Karpas-422 (cell line): Measurements from ENCODE around the gene ADPRHL1. TPM values are rescaled to one million over a fixed set of nuclear protein-coding genes. Genes with fewer than 3 reads are reported as not detected.

Experiments used
- DNase-seq: peaks from one replicate; pipeline ENCODE4 v3.0.0-alpha.2; 2015
- H2AFZ ChIP-seq: fragments of 200-600 bp; sonication (generic); 2 replicates; pipeline ENCODE4 v1.6.1; 2014; ENCODE audit warnings: antibody characterized with exemption, low read length, mixed read lengths
- H3K27ac ChIP-seq: fragments of 200-600 bp; sonication (generic); 2 replicates; pipeline ENCODE4 v1.5.1; 2014; ENCODE audit warnings: mild to moderate bottlenecking, low read length, moderate library complexity
- H3K27me3 ChIP-seq: fragments of 200-600 bp; sonication (generic); 2 replicates; pipeline ENCODE4 v1.6.1; 2014; ENCODE audit warnings: low read length, mixed read lengths
- H3K36me3 ChIP-seq: fragments of 200-600 bp; sonication (generic); 2 replicates; pipeline ENCODE4 v1.6.1; 2014; ENCODE audit warnings: low read length, mixed read lengths; ENCODE audit not compliant: insufficient read depth
- H3K4me1 ChIP-seq: fragments of 200-600 bp; sonication (generic); 2 replicates; pipeline ENCODE4 v1.6.1; 2014; ENCODE audit warnings: mild to moderate bottlenecking, low read length, mixed read lengths
- H3K4me2 ChIP-seq: fragments of 200-600 bp; sonication (generic); 2 replicates; pipeline ENCODE4 v1.6.1; 2014; ENCODE audit warnings: low read length, low read depth, mild to moderate bottlenecking; ENCODE audit not compliant: poor library complexity, severe bottlenecking
- H3K4me3 ChIP-seq: fragments of 200-600 bp; sonication (generic); 2 replicates; pipeline ENCODE4 v1.5.1; 2014; ENCODE audit warnings: mild to moderate bottlenecking, antibody characterized with exemption, low read length, mixed read lengths
- H3K79me2 ChIP-seq: fragments of 200-600 bp; sonication (generic); 2 replicates; pipeline ENCODE4 v1.6.1; 2014; ENCODE audit warnings: mild to moderate bottlenecking, low read length, mixed read lengths
- H3K9ac ChIP-seq: fragments of 200-600 bp; sonication (generic); 2 replicates; pipeline ENCODE4 v1.6.0; 2014; ENCODE audit warnings: low read length
- H3K9me2 ChIP-seq: fragments of 200-600 bp; sonication (generic), shearing (Covaris generic); replicated peaks from 2 replicates; pipeline ENCODE4 v1.6.0; 2014; ENCODE audit warnings: mild to moderate bottlenecking, low read length, moderate library complexity; ENCODE audit not compliant: insufficient read depth
- H3K9me3 ChIP-seq: fragments of 300-700, 200-600 bp; sonication (generic); 2 replicates; pipeline ENCODE4 v1.6.1; 2014; ENCODE audit warnings: low read length, mixed read lengths
- H4K20me1 ChIP-seq: fragments of 200-600 bp; sonication (generic); 2 replicates; pipeline ENCODE4 v1.6.1; 2014; ENCODE audit warnings: mild to moderate bottlenecking, antibody characterized with exemption, low read length, low read depth; ENCODE audit not compliant: insufficient read depth
- total RNA-seq: library from RNA; depleted of rRNA; stranded (reverse); fragments of >200 nt; shearing (Covaris generic); gene quantifications from 2 replicates; pipeline ENCODE4 v1.2.3, GENCODE V29; 2014; ENCODE audit warnings: low replicate concordance

Gene ADPRHL1
- total RNA-seq, 1 experiment from 2014 or later = 10.2 TPM

GRCh38 chr13:113425941-113426590, 27.2 kb downstream of the ADPRHL1 start:
- Histone ChIP-seq H3K4me1 (peaks cover 10% of the 10 kb centered on the region), H3K79me2 (no peaks in the 10 kb centered on the region), H3K4me3 (no peak overlapping the region), H3K27ac (no peak overlapping the region), H3K27me3 (no peaks in the 10 kb centered on the region), H3K9me2 (no peaks in the 10 kb centered on the region), H3K36me3 (no peaks in the 10 kb centered on the region), H3K9ac (no peak overlapping the region), H3K4me2 (no peak overlapping the region), H4K20me1 (no peaks in the 10 kb centered on the region), H3K9me3 (no peaks in the 10 kb centered on the region), H2AFZ (no peak overlapping the region)
- no peak for DNase-seq

- no peak for DNase-seq
- Histone ChIP-seq H3K9me2 (no peaks in the 10 kb centered on the region), H3K36me3 (no peaks in the 10 kb centered on the region), H4K20me1 (no peaks in the 10 kb centered on the region), H3K9ac (no peak overlapping the region), H3K27me3 (no peaks in the 10 kb centered on the region), H3K27ac (no peak overlapping the region), H3K79me2 (no peaks in the 10 kb centered on the region), H3K4me3 (no peak overlapping the region), H2AFZ (no peak overlapping the region), H3K4me2 (no peak overlapping the region), H3K4me1 (peaks cover 11% of the 10 kb centered on the region), H3K9me3 (no peaks in the 10 kb centered on the region)
These were observed 29.6 kb downstream of the ADPRHL1 start for GRCh38 chr13:113423520-113424163.

- Histone ChIP-seq H3K9me3 (no peaks in the 10 kb centered on the region), H4K20me1 (no peaks in the 10 kb centered on the region), H3K27ac (no peak overlapping the region), H3K4me2 (no peak overlapping the region), H2AFZ (no peak overlapping the region), H3K36me3 (no peaks in the 10 kb centered on the region), H3K27me3 (no peaks in the 10 kb centered on the region), H3K4me1 (peaks cover 18% of the 10 kb centered on the region), H3K9ac (no peak overlapping the region), H3K4me3 (no peak overlapping the region), H3K9me2 (no peaks in the 10 kb centered on the region), H3K79me2 (no peaks in the 10 kb centered on the region)
- DNase-seq = no peak
These were observed 30.3 kb downstream of the ADPRHL1 start for GRCh38 chr13:113422807-113423519.

- no peak for DNase-seq
- Histone ChIP-seq H3K4me1 (peaks cover 25% of the 10 kb centered on the region), H3K27me3 (no peaks in the 10 kb centered on the region), H3K9me3 (no peaks in the 10 kb centered on the region), H3K9ac (no peak overlapping the region), H2AFZ (no peak overlapping the region), H3K9me2 (no peaks in the 10 kb centered on the region), H4K20me1 (no peaks in the 10 kb centered on the region), H3K4me2 (no peak overlapping the region), H3K79me2 (no peaks in the 10 kb centered on the region), H3K36me3 (no peaks in the 10 kb centered on the region), H3K27ac (no peak overlapping the region), H3K4me3 (no peak overlapping the region)
These were observed 31.5 kb downstream of the ADPRHL1 start for GRCh38 chr13:113421673-113422270.

- H3K9me3 ChIP-seq = no peaks in the 10 kb centered on the region
- no peaks in the 10 kb centered on the region for H3K27me3 ChIP-seq
- peak; percentile 54 for DNase-seq
- no peaks in the 10 kb centered on the region for H3K79me2 ChIP-seq
- H3K4me3 ChIP-seq = no peak overlapping the region
- H3K9ac ChIP-seq = no peak overlapping the region
- H2AFZ ChIP-seq = no peak overlapping the region
- H3K4me1 ChIP-seq = peaks cover 27% of the 10 kb centered on the region
- no peaks in the 10 kb centered on the region for H4K20me1 ChIP-seq
- H3K27ac ChIP-seq = no peak overlapping the region
- H3K9me2 ChIP-seq = no peaks in the 10 kb centered on the region
- no peak overlapping the region for H3K4me2 ChIP-seq
- no peaks in the 10 kb centered on the region for H3K36me3 ChIP-seq
These were observed 32.3 kb downstream of the ADPRHL1 start for GRCh38 chr13:113420833-113421600.

GRCh38 chr13:113420232-113420631, 33.1 kb downstream of the ADPRHL1 start:
- Histone ChIP-seq H3K9me2 (no peaks in the 10 kb centered on the region), H3K79me2 (no peaks in the 10 kb centered on the region), H3K4me1 (peaks cover 32% of the 10 kb centered on the region), H3K27ac (no peak overlapping the region), H3K27me3 (no peaks in the 10 kb centered on the region), H3K4me3 (no peak overlapping the region), H3K4me2 (no peak overlapping the region), H3K9ac (no peak overlapping the region), H3K36me3 (no peaks in the 10 kb centered on the region), H3K9me3 (no peaks in the 10 kb centered on the region), H2AFZ (no peak overlapping the region), H4K20me1 (no peaks in the 10 kb centered on the region)
- DNase-seq = no peak

- Histone ChIP-seq H3K9ac (no peak overlapping the region), H3K9me2 (no peaks in the 10 kb centered on the region), H3K4me3 (no peak overlapping the region), H4K20me1 (no peaks in the 10 kb centered on the region), H3K27ac (no peak overlapping the region), H3K4me1 (peaks cover 32% of the 10 kb centered on the region), H3K9me3 (no peaks in the 10 kb centered on the region), H3K36me3 (no peaks in the 10 kb centered on the region), H3K4me2 (no peak overlapping the region), H3K79me2 (no peaks in the 10 kb centered on the region), H2AFZ (no peak overlapping the region), H3K27me3 (no peaks in the 10 kb centered on the region)
- DNase-seq = no peak
These were observed 33.6 kb downstream of the ADPRHL1 start for GRCh38 chr13:113419531-113420193.
